GM13977 (cell line): ENCODE results near the gene PHRF1.

Experiments
- DNase-seq: peaks from one replicate; pipeline ENCODE4 v3.0.0; 2012; ENCODE audit warnings: low spot score
- in situ Hi-C: fragments of 300-500 bp; cut with MboI; formaldehyde crosslinking; loops from one replicate; pipeline ENCODE4 v1.12.0; 2022; ENCODE audit warnings: low sequenced_read_pairs, low pct_unique_long_range_greater_than_20kb, mixed read lengths, inconsistent platforms; ENCODE audit not compliant: unreplicated experiment
- TF ChIP-seq, protein P1 (sequence below): IDR thresholded peaks from 2 replicates; pipeline ENCODE4 v1.5.1; 2012; ENCODE audit warnings: mild to moderate bottlenecking, control low read depth; ENCODE audit not compliant: insufficient read depth; ENCODE audit errors: extremely low read depth, missing control alignments

PHRF1 gene

GRCh38 chr11:596374-596773, 20.1 kb downstream of the PHRF1 start:
- in situ Hi-C loops, result no loop called here
- TF ChIP-seq, protein P1, sequence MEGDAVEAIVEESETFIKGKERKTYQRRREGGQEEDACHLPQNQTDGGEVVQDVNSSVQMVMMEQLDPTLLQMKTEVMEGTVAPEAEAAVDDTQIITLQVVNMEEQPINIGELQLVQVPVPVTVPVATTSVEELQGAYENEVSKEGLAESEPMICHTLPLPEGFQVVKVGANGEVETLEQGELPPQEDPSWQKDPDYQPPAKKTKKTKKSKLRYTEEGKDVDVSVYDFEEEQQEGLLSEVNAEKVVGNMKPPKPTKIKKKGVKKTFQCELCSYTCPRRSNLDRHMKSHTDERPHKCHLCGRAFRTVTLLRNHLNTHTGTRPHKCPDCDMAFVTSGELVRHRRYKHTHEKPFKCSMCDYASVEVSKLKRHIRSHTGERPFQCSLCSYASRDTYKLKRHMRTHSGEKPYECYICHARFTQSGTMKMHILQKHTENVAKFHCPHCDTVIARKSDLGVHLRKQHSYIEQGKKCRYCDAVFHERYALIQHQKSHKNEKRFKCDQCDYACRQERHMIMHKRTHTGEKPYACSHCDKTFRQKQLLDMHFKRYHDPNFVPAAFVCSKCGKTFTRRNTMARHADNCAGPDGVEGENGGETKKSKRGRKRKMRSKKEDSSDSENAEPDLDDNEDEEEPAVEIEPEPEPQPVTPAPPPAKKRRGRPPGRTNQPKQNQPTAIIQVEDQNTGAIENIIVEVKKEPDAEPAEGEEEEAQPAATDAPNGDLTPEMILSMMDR, result no peak
- DNase-seq, result no peak

DNA sequence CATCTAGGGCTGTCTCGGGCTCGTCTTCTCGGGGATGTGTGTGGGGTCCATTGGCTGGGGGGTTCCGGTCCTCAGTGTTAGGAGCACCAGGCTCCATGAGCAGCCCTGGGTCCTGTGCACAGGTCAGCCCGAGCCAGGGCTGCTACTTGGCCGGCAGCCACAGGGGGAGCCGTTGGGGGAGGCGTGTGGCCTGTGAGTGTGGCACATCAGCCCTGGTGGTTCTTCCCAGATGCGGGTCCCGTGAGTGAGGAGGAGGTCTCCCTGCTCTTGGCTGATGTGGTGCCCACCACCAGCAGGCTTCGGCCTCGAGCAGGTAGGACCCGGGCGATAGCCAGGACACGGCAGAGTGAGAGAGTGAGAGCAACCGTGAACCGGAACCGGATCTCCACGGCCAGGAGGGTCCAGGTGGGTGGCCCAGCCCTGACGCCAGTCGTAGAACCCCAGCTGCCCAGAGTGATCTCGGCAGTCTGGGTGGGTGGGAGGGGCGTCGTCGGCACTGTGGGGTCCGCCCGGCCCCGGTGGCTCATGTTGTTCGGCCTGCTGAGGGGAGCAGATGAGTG, 21.0 kb downstream of the PHRF1 start:
- no peak for DNase-seq
- TF ChIP-seq, protein P1, result peak; percentile 41
- in situ Hi-C loops, result no loop called here

GRCh38 chr11:598005-598680, 21.9 kb downstream of the PHRF1 start:
- in situ Hi-C loops, result no loop called here
- TF ChIP-seq, protein P1, result no peak
- DNase-seq, result no peak

- TF ChIP-seq, protein P1, result no peak
- in situ Hi-C loops, result no loop called here
- DNase-seq, result no peak
Measured at GRCh38 chr11:601573-602245, 25.4 kb downstream of the PHRF1 start.

DNA sequence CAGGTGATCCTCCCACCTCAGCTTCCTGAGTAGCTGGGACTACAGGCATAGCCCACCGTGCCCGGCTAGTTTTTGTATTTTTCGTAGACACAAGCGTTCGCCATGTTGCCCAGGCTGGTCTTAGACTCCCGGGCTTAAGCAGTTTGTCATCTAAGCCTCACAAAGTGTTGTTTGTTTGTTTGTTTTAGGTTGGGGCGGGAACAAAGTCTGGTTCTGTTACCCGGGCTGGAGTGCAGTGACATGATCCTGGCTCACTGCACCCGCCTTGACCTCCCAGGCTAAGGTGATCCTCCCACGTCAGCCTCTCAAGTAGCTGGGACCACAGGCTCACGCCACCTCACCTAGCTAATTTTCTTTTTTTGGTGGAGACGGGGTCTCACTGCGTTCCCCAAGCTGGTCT, 26.9 kb downstream of the PHRF1 start:
- in situ Hi-C loops, result no loop called here
- no peak for DNase-seq
- TF ChIP-seq, protein P1, result no peak

DNA sequence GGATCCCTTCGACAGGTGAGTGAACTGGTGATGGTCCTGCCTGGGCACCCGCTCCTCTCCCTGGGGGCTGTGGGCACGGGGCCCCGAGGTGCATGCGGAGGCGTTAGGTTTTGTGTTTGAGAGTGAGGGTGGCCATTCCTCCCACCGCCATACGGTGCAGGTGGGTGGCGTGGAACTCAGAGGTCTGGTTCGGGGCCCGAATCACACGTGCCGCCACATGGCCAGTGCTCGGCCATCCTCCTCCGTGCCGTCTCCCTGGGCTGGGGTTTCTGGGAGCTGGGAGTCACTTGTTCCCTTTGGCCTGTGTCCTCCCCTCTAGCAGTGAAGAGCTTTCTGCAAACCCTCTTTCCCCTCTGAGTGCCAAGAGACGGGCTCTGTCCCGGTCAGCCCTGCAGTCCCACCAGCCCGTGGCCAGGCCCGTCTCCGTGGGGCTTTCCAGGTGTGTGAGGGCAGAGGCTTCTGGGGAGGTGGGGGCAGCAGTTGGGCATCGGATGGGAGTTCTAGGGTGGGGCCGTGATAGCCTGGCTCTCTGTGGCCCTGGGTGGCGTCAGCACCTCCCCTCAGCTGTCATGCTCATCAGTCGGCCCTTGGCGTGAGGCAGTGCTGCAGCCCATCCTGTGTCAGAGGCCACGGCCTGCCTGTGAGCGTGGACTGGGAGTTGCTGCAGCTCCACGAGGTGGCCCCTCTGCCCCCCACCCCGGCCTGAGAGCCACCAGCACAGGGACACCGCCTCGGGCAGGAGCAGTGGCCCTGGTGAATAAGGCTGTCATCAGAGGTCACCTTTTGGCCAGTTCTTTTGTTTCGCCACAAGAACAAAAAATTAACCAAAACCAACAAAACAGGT, 29.2 kb downstream of the PHRF1 start:
- in situ Hi-C loops, result no loop called here
- DNase-seq, result no peak
- TF ChIP-seq, protein P1, result no peak
